GM19324 (cell line): Measurements from ENCODE around the gene RASD1.

ENCODE experiments used
- ATAC-seq: cut with Tn5 transposase; IDR thresholded peaks from one replicate; pipeline ENCODE4 v1.9.1; 2021; ENCODE audit warnings: mild to moderate bottlenecking, moderate library complexity; ENCODE audit not compliant: unreplicated experiment, low FRiP score

The RASD1 gene

GRCh38 chr17:17527956-17528500, 31.8 kb upstream of the RASD1 start:
- ATAC-seq = no peak

GRCh38 chr17:17527534-17527933, 31.3 kb upstream of the RASD1 start:
- no peak for ATAC-seq

GRCh38 chr17:17526369-17526768, 30.2 kb upstream of the RASD1 start:
- no peak for ATAC-seq

DNA sequence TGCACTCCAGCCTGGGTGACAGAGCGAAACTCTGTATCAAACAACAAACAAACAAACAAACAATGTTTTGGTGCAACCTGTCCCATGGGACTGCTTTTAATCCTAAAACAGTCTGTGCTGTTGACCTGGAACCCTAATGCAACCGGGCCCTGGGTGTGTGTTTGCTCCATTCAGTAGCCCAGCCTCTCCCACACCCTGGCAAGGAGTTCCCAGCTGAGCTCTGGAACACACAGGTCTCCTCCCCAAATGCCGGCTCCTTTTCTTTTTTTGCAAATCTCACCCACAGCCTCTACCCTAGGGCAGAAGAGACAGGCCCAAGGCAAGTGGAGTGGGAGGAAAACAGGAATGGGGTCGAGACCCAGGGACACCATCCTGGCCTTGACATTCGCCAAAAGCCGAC, 29.8 kb upstream of the RASD1 start:
- no peak for ATAC-seq

DNA sequence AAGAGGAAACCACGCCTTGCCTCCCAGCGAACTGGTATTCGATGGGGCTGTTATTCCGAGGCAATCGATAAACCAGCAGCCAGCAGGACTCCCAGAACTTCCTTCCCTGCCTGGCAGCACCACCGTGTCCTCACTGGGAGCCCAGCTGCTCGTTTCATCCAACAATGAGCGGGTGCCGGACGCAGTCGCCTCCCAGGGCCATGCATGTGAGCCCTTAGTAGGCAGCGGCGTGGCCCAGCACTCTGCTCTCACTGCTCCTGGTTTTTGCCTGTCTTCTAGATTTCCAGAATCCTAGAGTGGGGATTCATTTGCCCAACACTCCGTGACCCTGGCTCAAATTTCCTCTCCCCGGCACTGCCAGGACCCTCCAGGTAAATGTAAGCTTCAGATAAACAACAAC, 29.1 kb upstream of the RASD1 start:
- no peak for ATAC-seq

DNA sequence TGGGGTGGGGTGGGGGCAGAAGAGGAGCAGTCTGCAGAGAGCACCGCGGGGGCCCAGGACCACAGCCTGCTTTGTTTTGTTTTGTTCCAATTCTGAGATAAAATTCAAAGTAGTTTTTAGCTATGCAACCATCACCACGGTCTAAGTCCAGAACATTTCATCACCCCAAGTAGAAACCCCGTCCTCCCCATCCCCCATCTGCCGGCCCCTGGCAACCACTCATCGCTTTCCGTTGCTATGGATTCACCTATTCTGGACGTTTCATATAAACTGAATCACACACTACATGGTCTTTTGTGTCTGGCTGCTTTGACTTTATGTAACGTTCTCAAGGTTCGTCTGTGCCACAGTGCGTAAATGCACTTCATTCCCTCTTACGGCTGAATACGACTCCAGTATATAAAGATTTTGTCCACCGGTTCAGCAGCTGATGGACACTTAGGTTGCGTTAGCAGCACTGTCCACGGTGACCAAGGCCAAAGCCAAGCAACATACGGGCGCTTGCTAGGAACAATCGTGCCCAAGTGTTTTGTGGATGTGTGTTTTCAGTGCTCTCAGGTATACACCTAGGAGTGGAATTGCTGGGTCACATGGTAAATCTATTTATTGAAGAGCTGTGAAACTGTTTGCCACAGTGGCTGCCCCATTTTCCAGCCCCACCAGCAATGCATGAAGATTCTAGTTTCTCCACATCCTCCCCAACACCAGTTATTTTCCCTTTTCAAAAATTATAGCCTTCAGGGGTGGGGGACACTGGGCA, 27.7 kb upstream of the RASD1 start:
- ATAC-seq = no peak

DNA sequence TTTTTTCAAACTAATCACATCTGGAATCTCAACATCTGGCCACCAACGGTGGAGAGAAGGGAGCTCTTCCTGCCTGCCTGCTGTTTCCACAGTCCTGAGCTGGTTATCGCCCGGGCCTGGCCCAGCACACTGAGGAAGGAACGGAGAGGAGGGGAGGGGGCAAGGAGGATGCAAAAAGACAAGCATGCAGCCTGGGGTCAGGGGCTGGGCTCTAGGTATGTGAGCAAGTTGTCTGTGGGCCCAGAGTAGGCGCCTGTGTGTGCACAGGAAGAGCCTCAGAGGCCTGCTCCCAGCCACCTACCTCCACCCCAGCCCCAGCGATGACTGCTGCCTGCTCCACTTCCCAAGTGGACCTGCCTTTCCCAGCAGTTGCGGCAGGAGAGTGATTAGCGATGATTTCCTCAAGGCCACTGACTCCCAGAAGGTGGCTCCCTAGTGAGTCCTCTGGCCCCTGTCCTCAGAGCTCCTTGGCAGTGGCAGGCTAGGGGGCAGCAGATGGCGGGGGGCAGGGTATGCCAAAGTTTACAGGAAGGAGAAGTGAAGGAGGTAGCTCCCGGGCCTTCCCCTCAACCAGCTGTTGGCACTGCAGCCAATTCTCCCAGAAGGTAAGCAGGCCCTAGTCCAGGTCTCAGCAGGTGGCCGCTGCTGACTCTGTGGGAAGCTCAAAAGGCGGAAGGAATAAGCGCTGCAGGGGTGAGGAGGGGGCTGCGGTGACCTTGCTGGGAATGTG, 27.0 kb upstream of the RASD1 start:
- ATAC-seq = no peak

GRCh38 chr17:17520599-17521232, 24.5 kb upstream of the RASD1 start:
- no peak for ATAC-seq

GRCh38 chr17:17519886-17520285, 23.7 kb upstream of the RASD1 start:
- ATAC-seq = no peak

GRCh38 chr17:17518951-17519350, 22.8 kb upstream of the RASD1 start:
- no peak for ATAC-seq

- no peak for ATAC-seq
These were observed 21.8 kb upstream of the RASD1 start for GRCh38 chr17:17518014-17518413.

GRCh38 chr17:17516941-17517720, 20.9 kb upstream of the RASD1 start:
- no peak for ATAC-seq

- ATAC-seq = no peak
These were observed 20.0 kb upstream of the RASD1 start for GRCh38 chr17:17515934-17516930.

DNA sequence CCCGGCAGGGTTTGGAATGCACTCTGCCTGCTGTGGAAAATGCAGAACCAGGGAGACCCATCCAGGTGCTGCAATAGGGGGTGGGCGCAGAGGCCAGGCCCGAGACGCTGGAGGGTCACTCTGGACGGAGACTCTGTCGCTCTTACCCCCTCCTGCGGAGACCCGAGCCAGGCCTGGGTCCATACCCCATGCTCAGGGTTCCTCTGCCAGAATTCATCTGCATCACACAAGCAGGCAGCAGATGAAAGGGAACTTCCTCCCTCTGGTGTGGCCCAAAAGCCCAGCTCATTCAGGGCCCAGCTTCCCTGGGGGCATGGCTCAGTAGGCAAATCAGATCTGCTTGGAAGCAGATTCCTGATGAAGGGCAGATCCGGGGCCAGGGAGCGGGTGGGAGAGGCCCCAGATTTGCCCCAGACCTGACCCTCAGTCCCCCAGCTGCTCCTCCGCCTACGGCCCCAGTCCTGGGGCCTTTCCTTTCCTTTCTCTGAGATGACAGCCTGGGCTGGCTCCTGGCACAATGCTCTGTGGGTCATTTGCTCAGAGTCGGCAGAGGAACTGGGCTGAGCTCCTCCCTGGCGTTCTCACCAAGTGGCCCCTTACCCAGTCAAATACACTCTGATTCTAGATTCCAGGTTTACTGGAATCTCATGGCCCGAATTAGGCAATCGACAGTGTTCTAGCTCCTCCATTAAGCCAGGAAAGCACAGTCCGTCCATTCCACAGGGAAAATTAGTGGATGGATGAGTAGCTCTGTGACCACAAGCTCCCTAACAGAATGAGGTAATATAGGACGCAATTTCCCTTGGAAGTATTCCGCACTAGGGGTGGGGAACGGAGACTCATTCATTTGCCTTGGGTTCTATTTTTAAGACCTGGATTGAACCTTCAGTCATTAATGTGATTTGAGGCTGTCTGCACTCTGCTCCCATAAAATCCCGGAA, 19.1 kb upstream of the RASD1 start:
- no peak for ATAC-seq

GRCh38 chr17:17514361-17514992, 18.3 kb upstream of the RASD1 start:
- no peak for ATAC-seq

DNA sequence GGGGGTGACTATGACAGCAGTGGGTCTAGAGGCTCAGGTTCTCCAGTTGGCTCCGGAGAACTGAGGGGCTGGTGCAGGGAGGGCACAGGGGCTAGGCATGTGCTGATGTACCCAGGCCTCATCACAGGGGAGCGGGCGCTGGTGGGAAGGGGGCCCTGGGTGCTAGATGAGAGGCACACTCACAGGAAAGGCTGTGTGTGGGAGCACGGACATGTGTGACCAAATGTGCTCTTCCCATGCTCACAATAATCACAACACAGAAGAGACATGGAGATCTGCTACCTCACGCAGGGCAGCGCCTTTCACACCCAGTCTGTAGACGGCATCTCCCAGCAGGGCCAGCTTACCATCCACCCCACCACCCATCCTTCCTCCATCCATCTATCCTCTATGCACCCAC, 17.4 kb upstream of the RASD1 start:
- no peak for ATAC-seq

- ATAC-seq = no peak
These were observed 16.7 kb upstream of the RASD1 start for GRCh38 chr17:17512866-17513265.
